ENCODE measurements around the gene KCNMB1. TPM values are rescaled to one million over a fixed set of nuclear protein-coding genes. Genes with fewer than 3 reads are reported as not detected.

KCNMB1 gene, protein sequence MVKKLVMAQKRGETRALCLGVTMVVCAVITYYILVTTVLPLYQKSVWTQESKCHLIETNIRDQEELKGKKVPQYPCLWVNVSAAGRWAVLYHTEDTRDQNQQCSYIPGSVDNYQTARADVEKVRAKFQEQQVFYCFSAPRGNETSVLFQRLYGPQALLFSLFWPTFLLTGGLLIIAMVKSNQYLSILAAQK
- total RNA-seq (under 1 TPM; 0.05 to 0.94 (median 0.26) TPM), polyA plus RNA-seq (under 1 TPM; 0.61 to 0.76 TPM)

DNA sequence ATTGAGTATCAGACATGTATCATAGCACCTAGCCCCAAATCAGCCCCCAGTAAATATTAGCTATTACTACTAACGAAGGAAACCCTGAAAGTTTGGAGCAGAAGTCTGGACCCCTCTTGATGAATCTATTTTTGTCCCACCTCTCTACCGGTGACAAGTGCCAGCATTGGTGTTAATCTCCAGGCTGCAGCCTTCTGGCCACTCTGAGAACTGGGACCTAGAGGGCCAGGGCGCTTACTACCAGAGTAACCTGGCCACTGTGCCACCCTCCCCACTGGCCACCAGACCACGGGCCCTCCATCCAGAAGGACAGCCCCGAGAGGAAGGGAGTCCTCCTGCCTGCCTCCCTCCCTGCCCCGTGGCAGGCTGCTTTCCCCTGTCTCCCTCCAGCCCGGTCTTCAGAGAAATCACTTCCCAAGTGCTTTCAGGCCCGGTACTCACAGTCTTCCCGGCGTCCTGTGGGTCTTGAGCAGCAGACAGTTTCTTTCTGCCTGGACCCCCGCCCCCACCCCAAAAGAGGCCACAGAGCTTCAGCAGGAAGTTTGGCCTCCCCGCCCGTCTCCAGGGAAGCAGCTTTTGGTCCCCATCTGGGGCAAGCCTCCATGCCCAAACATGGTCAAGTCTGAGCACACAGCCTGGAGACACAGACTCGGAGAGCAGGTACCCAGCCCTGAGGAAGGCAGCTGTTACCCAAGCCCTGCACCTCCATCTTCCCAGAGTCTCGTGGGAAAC, at the start of gene KCNMB1:
Gene KCNMB1, minus strand, starts transcription at position 550 of the 732 bp plus-strand sequence. CDS start 3,920 bp downstream, outside the sequence.
- Histone ChIP-seq H3K27me3 (no peaks in the 10 kb centered on the region), H3K36me3 (no peaks in the 10 kb centered on the region), H3K4me3 (no peak within 1 kb of the TSS), H3K9me3 (no peaks in the 10 kb centered on the region), H3K27ac (no peak within 1 kb of the TSS), H3K4me1 (no peaks in the 10 kb centered on the region)
- WGBS, 2 donors, result 37 to 41% methylated on average over 15 of the region's 15 CpGs
- ATAC-seq (no peak), DNase-seq (no peak), FAIRE-seq (no peak)
- TF ChIP-seq, protein P1, sequence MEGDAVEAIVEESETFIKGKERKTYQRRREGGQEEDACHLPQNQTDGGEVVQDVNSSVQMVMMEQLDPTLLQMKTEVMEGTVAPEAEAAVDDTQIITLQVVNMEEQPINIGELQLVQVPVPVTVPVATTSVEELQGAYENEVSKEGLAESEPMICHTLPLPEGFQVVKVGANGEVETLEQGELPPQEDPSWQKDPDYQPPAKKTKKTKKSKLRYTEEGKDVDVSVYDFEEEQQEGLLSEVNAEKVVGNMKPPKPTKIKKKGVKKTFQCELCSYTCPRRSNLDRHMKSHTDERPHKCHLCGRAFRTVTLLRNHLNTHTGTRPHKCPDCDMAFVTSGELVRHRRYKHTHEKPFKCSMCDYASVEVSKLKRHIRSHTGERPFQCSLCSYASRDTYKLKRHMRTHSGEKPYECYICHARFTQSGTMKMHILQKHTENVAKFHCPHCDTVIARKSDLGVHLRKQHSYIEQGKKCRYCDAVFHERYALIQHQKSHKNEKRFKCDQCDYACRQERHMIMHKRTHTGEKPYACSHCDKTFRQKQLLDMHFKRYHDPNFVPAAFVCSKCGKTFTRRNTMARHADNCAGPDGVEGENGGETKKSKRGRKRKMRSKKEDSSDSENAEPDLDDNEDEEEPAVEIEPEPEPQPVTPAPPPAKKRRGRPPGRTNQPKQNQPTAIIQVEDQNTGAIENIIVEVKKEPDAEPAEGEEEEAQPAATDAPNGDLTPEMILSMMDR (IDR thresholded peaks at IDR 0.05), result no peak
- intact Hi-C loops (cut with DNase I), result no loop called here

DNA sequence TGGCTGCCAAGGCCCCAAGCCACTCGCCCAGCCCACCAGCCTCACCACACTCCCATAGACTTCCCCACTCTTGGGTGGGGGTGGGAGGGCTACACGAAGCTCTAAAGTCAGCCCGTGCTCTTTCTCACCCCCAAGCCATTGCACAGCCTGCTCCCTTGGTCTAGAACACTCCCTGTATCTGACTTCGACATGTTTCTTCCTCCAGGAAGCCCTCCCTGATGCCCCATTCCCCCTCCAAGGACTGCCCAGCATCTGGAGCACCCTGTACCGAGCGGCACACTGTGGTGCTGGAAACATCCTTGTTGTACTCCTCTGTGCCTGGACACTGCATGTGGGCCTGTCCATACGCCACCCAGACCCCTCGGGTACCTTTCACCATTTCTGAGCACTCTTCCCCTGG, 49.4 kb upstream of the KCNMB1 start:
- 67 to 75% methylated on average over 8 of the region's 8 CpGs for WGBS, 2 donors
- intact Hi-C loops (cut with DNase I), result loop anchor here (5.0 to 10.0 kb wide), 3 partner anchors 186 to 194 kb away; no protein-coding TSS in a partner anchor
- no peak for DNase-seq
- Histone ChIP-seq H3K4me3 (no peak overlapping the region), H3K36me3 (no peaks in the 10 kb centered on the region), H3K27ac (no peak overlapping the region), H3K27me3 (no peaks in the 10 kb centered on the region), H3K4me1 (no peaks in the 10 kb centered on the region), H3K9me3 (no peaks in the 10 kb centered on the region)
- TF ChIP-seq, protein P1 (IDR thresholded peaks at IDR 0.05), result no peak
- no peak for FAIRE-seq
- no peak for ATAC-seq

DNA sequence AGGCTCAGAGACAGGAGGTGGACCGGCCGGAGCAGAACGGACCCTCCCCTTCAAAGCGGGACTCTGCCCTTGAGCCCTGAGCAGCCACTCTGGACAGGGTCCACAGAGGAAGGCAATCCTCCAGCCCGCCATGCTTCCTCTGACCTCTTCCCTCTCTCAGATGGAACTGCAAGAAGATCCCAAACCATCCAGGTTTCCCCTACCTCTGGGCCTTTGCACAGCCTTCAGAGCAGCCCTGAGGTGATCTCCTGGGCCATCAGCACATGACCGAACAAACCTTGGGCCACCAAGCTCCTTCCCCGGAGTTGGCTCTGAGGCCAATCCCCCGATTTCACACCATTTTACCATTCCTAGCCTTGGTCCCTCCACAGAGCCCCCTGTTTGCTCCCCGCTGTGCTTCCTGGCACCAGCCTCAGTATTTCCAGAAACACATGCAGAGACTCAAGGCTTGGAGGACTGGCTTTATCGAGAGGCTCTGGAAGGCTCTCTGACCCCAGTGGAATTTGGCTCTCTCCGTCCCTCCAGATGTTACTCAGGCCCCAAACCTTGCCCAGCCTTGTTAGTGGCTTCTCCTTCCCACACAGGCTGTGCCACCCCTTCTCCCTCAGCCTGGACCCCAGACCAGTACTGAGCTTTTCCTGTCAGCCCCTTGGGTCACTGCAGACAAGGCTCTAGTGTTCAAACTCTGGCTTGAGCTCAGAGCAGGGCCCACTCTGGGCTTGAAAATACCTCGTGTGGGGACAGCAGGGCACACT, 48.6 kb upstream of the KCNMB1 start:
- no peak for FAIRE-seq
- Histone ChIP-seq H3K4me1 (no peaks in the 10 kb centered on the region), H3K27ac (no peak overlapping the region), H3K36me3 (no peaks in the 10 kb centered on the region), H3K27me3 (no peaks in the 10 kb centered on the region), H3K4me3 (no peak overlapping the region), H3K9me3 (no peaks in the 10 kb centered on the region)
- ATAC-seq, result no peak
- TF ChIP-seq, protein P1 (IDR thresholded peaks at IDR 0.05), result no peak
- WGBS, 2 donors, result 72 to 80% methylated on average over 12 of the region's 12 CpGs
- intact Hi-C loops (cut with DNase I), result loop anchor here (5.0 to 10.0 kb wide), 3 partner anchors 187 to 195 kb away; no protein-coding TSS in a partner anchor
- no peak for DNase-seq

DNA sequence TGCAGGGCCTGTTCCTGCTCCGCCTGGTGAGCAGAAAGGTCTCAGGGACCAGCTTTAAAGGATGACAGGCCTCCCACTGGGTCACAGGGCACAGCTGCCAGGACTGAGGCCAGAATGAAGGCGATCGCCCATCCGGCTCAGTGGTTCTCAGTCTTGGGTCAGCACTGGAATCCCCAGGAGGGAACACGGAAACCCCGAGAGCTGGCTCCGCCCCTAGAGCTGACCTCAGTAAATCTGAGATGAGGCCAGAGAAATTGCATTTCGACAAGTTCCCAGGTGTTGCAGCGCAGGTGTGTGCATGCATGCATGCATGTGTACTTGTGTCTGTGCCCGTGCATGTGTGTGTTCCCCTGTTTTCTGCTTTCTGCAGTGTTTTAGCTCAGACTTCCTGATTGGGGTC, 47.2 kb upstream of the KCNMB1 start:
- FAIRE-seq (no peak), ATAC-seq (no peak), DNase-seq (no peak)
- H3K27ac ChIP-seq, result no peak overlapping the region
- H3K36me3 ChIP-seq, result no peaks in the 10 kb centered on the region
- TF ChIP-seq, protein P1 (IDR thresholded peaks at IDR 0.05), result no peak
- H3K27me3 ChIP-seq, result no peaks in the 10 kb centered on the region
- intact Hi-C loops (cut with DNase I), result loop anchor here (5.0 to 10.0 kb wide), 3 partner anchors 188 to 196 kb away; no protein-coding TSS in a partner anchor
- WGBS, 2 donors, result 82 to 83% methylated on average over 10 of the region's 10 CpGs
- H3K4me1 ChIP-seq, result no peaks in the 10 kb centered on the region
- H3K9me3 ChIP-seq, result no peaks in the 10 kb centered on the region
- H3K4me3 ChIP-seq, result no peak overlapping the region
